Hepatocyte (in vitro differentiated cells): Measurements from ENCODE around the gene TMA16.

Experiments
- CTCF ChIP-seq: fragments of 200-600 bp; sonication (generic); IDR thresholded peaks from 2 replicates; pipeline ENCODE4 v1.5.1; 2016; ENCODE audit warnings: antibody characterized with exemption, mild to moderate bottlenecking; ENCODE audit not compliant: poor library complexity
- EZH2 ChIP-seq: fragments of 200-600 bp; sonication (generic); IDR thresholded peaks from 2 replicates; pipeline ENCODE4 v1.6.1; 2016; ENCODE audit warnings: antibody characterized with exemption, mild to moderate bottlenecking, borderline replicate concordance

GRCh38 chr4:163523791-163524365 lies 29.4 kb downstream of the TMA16 start:
- TF ChIP-seq CTCF (no peak), EZH2 (no peak)
